ENCODE measurements around the gene DOCK9.

GRCh38 chr13:98950705-98951104, 27.2 kb downstream of the DOCK9 start:
- TF ChIP-seq EZH2 (IDR thresholded peaks at IDR 0.05; ENCODE audit: low read length, missing control alignments) (no peak), CTCF (conservative IDR thresholded peaks at IDR 0.05 in 1 of 2, IDR thresholded peaks at IDR 0.05 in 1 of 2; ENCODE audit: low read depth in 1 of 2, low read length in 2 of 2) (no peak)
